GM18511 (cell line): ENCODE data around the gene PTGS1.
A peak's percentile ranks its signal among the peaks of the same experiment; 100 is the strongest.

Experiments
- ATAC-seq: cut with Tn5 transposase; IDR thresholded peaks from one replicate; pipeline ENCODE4 v1.9.1; 2021; ENCODE audit warnings: mild to moderate bottlenecking, moderate library complexity; ENCODE audit not compliant: unreplicated experiment

PTGS1 gene

DNA sequence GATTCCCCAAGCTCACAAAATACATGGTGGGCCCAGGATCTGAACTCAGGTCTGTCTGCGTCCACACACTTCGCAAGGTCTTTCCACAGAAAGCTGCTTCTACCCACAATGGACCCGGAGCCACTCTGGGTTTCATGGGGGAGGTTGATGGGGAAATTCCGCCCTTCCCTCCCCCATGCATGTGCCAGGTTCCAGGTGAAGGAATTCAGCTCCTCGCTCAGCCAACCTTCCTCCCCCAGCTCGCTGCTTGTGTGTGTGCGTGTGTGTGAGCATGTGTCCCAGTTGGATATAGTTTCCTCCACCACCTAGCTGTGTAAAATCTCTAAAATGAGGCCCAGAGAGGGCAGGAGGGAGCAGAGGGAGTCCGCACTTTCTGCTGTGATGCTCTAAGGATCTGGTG, 1.0 kb downstream of the PTGS1 start:
- ATAC-seq = no peak

GRCh38 chr9:122372856-122373845, 2.3 kb downstream of the PTGS1 start:
- ATAC-seq = no peak

GRCh38 chr9:122374885-122375420, 4.1 kb downstream of the PTGS1 start:
- ATAC-seq = no peak

GRCh38 chr9:122376796-122377195, 6.0 kb downstream of the PTGS1 start:
- ATAC-seq = no peak

GRCh38 chr9:122377241-122378164, 6.7 kb downstream of the PTGS1 start:
- ATAC-seq = no peak

DNA sequence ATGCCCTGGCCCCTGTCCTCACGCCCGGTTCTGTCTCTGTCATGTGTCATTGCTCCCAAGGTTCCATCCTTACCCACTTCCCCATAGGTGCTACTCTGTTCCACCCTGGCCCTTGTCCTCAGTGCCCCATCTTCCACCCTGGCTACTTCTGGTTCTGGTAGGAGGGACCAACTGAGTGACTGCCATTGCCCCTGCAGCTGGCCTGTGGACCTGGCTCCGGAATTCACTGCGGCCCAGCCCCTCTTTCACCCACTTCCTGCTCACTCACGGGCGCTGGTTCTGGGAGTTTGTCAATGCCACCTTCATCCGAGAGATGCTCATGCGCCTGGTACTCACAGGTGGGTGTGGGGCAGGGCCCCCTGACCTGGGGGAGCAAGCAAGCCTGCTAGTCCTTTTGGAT, 7.4 kb downstream of the PTGS1 start:
- ATAC-seq = no peak

- no peak for ATAC-seq
Observed at GRCh38 chr9:122379340-122379739, 8.5 kb downstream of the PTGS1 start.

DNA sequence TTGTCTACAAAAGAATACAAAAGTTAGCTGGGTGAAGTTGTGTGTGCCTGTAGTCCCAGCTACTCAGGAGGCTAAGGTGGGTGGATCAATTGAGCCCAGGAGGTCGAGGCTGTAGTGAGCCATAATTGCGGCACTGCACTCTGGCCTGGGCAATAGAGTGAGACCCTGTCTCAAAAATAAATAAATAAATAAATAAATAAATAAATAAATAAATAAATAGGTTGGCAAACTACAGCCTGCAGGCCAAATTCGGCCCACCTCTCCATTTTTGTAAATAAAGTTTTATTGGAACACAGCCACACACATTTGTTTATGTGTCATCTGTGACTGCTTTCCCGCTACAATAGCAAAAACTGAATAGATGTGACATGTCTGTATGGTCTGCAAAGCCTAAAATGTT, 9.5 kb downstream of the PTGS1 start:
- no peak for ATAC-seq

DNA sequence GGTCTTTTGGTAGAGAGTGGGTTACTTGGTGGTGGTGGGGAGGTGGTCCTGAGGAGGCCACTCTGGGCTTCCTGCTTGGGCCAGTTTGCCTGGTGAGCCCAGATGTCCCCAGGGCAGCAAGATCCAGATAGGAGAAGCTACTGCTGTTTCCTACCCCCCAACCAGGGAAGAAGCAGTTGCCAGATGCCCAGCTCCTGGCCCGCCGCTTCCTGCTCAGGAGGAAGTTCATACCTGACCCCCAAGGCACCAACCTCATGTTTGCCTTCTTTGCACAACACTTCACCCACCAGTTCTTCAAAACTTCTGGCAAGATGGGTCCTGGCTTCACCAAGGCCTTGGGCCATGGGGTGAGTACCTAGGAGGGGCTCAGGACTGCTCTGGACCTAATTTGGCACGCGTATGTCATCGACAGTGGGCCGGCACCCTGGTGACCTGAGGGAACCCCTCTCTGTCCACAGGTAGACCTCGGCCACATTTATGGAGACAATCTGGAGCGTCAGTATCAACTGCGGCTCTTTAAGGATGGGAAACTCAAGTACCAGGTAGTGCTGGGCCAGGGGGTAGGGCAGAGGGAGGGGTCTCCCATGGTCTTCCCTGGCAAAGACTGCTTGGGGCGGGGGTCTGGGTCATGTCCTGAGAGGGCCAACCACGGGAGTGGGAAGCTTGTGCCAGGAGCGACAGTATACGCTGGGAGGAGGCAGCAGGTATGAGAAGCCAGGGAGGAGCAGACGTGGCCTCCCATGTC, 10.6 kb downstream of the PTGS1 start:
- ATAC-seq = no peak

- no peak for ATAC-seq
Observed at GRCh38 chr9:122382901-122383850, 12.4 kb downstream of the PTGS1 start.

DNA sequence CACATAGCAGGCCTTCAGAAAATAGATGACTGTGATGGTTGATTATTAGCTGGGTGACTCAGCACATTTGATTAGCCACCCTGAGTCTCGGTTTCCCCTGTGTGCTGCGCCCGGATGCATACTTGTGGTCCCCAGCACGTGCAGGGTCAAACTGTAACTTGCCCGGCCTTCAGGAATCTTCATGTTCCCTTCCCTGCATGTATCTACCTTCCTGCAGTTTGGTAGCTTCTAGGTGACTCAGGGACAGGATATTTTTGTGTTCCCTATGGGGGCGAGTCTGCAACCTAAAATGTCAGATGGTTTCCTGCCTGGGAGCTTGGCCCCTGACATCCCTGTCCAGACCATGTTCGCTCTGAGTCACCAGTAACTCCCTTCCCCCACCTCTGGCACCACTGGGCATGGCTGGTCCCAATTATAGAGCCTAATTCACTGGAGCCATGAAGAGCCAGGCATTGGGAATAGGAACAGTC, 13.2 kb downstream of the PTGS1 start:
- ATAC-seq = no peak

- ATAC-seq = no peak
Observed at GRCh38 chr9:122386311-122386872, 15.6 kb downstream of the PTGS1 start.

DNA sequence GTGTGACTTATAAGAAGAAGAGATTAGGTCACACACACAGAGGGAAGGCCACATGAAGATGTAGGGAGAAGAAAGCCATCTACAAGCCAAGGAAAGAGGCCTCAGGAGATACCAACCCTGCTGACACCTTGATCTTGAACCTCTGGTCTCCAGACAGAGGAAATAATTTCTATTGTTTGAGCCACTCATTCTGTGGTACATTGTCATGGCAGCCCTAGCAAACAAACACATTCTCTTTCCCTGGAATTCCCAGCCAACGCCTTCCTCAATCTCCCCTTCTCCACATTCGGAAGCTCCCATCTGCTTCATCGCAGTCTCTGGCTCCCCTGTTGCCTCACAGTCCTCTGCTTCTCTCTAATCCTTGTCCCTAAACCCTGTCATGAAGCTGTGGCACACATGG, 16.7 kb downstream of the PTGS1 start:
- no peak for ATAC-seq

DNA sequence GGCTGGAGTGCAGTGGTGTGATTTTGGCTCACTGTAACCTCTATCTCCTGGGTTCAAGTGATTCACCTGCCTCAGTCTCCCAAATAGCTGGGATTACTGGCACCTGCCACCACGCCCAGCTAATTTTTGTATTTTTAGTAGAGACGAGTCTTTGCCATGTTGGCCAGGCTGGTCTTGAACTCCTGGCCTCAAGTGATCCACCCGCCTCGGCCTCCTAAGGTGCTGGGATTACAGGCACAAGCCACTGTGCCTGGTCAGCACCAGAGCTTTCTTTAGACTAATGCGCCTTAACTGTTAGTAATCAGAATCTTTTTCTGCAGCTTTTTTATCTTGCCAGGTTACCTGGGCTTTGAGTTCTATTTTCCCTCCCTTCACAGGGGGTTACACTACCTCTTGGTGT, 18.4 kb downstream of the PTGS1 start:
- no peak for ATAC-seq

DNA sequence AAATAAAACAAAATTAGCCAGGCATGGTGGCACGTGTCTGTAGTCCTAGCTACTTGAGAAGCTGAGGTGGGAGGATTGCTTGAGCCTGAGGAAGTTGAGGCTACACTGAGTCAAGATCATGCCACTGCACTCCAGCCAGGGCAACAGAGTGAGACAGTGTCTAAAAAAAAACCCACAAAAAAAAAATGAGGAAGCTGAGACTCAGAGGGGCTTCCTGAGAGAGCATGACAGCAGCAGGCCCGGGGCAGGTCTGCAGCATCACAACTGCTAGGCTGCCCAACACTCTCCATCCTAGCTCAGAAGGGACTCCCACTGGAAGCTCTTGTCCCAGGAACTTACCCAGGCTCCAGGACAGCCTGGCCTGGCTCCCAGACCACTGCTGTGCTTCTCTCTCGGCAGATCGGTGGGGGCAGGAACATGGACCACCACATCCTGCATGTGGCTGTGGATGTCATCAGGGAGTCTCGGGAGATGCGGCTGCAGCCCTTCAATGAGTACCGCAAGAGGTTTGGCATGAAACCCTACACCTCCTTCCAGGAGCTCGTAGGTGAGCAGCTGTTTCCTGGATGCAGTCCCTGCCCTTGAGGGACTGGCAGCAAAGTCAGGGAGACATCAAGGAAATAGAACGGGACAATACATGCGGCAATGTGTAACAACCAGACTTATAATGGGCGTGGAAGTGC, 19.1 kb downstream of the PTGS1 start:
- peak; percentile 77 for ATAC-seq

GRCh38 chr9:122392284-122392683, 21.5 kb downstream of the PTGS1 start:
- ATAC-seq = no peak

- ATAC-seq = no peak
Observed at GRCh38 chr9:122392714-122393113, 21.9 kb downstream of the PTGS1 start.

DNA sequence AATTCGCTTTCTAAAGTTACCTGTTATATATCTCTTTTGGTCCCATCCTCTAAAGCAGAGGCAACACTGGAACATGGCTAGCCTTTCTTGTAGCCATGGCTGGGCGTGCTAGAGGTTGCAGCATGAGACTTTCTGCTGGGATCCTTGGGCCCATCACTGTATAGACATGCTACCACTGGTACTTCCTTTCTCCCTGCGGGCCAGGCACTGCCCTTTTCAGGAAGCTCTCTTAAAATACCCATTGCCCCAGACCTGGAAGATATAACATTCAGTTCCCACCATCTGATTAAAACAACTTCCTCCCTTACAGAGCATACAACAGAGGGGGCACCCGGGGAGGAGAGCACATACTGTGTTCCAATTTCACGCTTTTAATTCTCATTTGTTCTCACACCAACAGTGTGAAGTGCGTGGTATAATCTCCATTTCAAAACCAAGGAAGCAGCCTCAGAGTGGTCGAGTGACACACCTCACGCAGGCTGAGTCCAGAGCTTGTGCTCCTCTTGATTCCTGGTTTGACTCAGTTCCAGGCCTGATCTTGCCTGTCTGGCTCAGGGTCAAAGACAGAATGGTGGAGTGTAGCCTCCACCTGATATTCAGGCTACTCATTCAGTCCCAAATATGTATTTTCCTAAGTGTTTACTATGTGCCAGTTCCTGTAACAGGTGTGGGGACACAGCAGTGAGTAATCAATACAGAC, 22.6 kb downstream of the PTGS1 start:
- no peak for ATAC-seq
